Endothelial cell (in vitro differentiated cells): ENCODE measurements around the gene MRPS14. TPM values are rescaled to one million over a fixed set of nuclear protein-coding genes. Genes with fewer than 3 reads are reported as not detected.

Experiments used
- DNase-seq: peaks from one replicate; pipeline ENCODE4 v3.0.0; 2021; ENCODE audit warnings: low spot score
- H3K27ac Mint-ChIP-seq: one replicate; pipeline ENCODE4 v1.8.0; 2021; ENCODE audit warnings: mixed read lengths, inconsistent platforms; ENCODE audit not compliant: unreplicated experiment
- H3K27me3 Mint-ChIP-seq: one replicate; pipeline ENCODE4 v1.8.0; 2021; ENCODE audit warnings: mild to moderate bottlenecking, moderate library complexity, mixed read lengths, inconsistent platforms; ENCODE audit not compliant: unreplicated experiment
- H3K36me3 Mint-ChIP-seq: one replicate; pipeline ENCODE4 v1.8.0; 2021; ENCODE audit warnings: mild to moderate bottlenecking, low read depth, mixed read lengths, inconsistent platforms; ENCODE audit not compliant: unreplicated experiment
- H3K4me1 Mint-ChIP-seq: one replicate; pipeline ENCODE4 v1.8.0; 2021; ENCODE audit warnings: mild to moderate bottlenecking, mixed read lengths, inconsistent platforms; ENCODE audit not compliant: unreplicated experiment
- H3K4me3 Mint-ChIP-seq: one replicate; pipeline ENCODE4 v1.8.0; 2021; ENCODE audit warnings: mild to moderate bottlenecking, mixed read lengths, inconsistent platforms; ENCODE audit not compliant: unreplicated experiment
- H3K9me3 Mint-ChIP-seq: one replicate; pipeline ENCODE4 v1.8.0; 2021; ENCODE audit warnings: mixed read lengths, inconsistent platforms; ENCODE audit not compliant: unreplicated experiment
- CTCF ChIP-seq: fragments of 200-600 bp; sonication (generic); IDR thresholded peaks from one replicate; pipeline ENCODE4 v1.5.0; 2021; ENCODE audit warnings: antibody characterized with exemption; ENCODE audit not compliant: unreplicated experiment
- total RNA-seq: library from RNA; stranded (reverse); fragmentation: NEBNext Ultra II Directional; extraction: Animal tissue kit (Norgen Biotek cat#: 25700); gene quantifications from one replicate; pipeline ENCODE4 v1.2.1, GENCODE V29; 2021; ENCODE audit not compliant: unreplicated experiment

Gene MRPS14
- total RNA-seq, 1 donor from 2014 or later, result 41.5 TPM

DNA sequence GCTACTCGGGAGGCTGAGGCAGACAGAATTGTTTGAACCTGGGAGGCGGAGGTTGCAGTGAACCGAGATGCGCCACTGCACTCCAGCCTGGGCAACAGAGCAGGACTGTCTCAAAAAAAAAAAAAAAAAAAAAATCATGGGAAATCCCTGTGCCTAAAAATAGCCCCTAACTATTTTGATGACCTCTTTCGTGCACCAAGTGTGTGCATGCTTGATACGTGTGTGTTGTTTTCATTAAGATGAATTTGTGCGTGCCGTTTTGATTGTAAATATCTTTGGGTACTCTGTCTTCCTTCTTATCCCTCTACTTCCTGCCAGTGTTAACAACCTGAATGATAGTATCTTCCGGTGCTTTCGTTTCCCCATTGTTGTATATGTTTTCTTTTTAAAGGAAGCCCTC is 13.7 kb downstream of the MRPS14 start:
- H3K27me3 Mint-ChIP-seq, result peaks cover 4% of the 10 kb centered on the region
- DNase-seq, result no peak
- peak overlapping the region; percentile 79 for H3K27ac Mint-ChIP-seq
- H3K9me3 Mint-ChIP-seq, result no peaks in the 10 kb centered on the region
- peak overlapping the region; percentile 2 for H3K4me3 Mint-ChIP-seq
- peaks cover 12% of the 10 kb centered on the region for H3K4me1 Mint-ChIP-seq
- peaks cover 15% of the 10 kb centered on the region for H3K36me3 Mint-ChIP-seq
- no peak for TF ChIP-seq CTCF

GRCh38 chr1:175005085-175005783 is 18.0 kb downstream of the MRPS14 start:
- no peak for DNase-seq
- peaks cover 5% of the 10 kb centered on the region for H3K36me3 Mint-ChIP-seq
- H3K9me3 Mint-ChIP-seq, result no peaks in the 10 kb centered on the region
- peaks cover 37% of the 10 kb centered on the region for H3K4me1 Mint-ChIP-seq
- no peak for TF ChIP-seq CTCF
- no peak overlapping the region for H3K4me3 Mint-ChIP-seq
- peaks cover 13% of the 10 kb centered on the region for H3K27me3 Mint-ChIP-seq
- H3K27ac Mint-ChIP-seq, result no peak overlapping the region

- no peak overlapping the region for H3K27ac Mint-ChIP-seq
- H3K36me3 Mint-ChIP-seq, result no peaks in the 10 kb centered on the region
Observed at GRCh38 chr1:175003521-175003920, 19.7 kb downstream of the MRPS14 start.

DNA sequence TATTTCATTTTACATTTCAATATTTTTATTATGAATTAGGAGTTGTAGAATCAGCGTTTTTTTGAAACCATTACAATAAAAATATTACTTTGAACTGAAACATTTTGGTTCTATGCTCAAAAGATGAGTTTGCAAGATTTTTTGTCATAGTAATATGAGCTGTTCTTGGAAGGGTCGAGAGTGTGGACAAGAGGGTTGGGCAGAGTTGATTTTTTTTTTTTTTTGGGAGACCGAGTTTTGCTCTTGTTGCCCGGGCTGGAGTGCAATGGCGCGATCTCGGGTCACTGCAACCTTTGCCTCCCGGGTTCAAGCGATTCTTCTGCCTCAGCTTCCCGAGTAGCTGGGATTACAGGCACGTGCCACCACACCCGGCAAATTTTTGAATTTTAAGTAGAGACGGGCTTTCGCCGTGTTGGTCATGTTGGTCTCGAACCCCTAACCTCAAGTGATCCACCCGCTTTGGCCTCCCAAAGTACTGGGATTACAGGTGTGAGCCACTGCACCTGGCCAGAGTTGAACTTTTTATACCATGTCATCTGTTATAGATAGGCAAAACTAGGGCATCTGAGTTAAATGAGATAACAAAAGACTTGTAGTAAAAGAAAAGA is 20.2 kb downstream of the MRPS14 start:
- Mint-ChIP-seq H3K27ac (no peak overlapping the region), H3K9me3 (no peaks in the 10 kb centered on the region), H3K4me3 (no peak overlapping the region), H3K4me1 (peaks cover 27% of the 10 kb centered on the region), H3K36me3 (no peaks in the 10 kb centered on the region), H3K27me3 (peaks cover 11% of the 10 kb centered on the region)
- DNase-seq, result no peak
- TF ChIP-seq CTCF, result no peak

More at GRCh38 chr1:175003521-175003920, 19.7 kb downstream of the MRPS14 start:
- Mint-ChIP-seq H3K9me3 (no peaks in the 10 kb centered on the region), H3K4me3 (no peak overlapping the region), H3K27me3 (peaks cover 13% of the 10 kb centered on the region), H3K4me1 (peaks cover 32% of the 10 kb centered on the region)
- no peak for TF ChIP-seq CTCF
- DNase-seq, result no peak

GRCh38 chr1:175000697-175001187 is 22.5 kb downstream of the MRPS14 start:
- Mint-ChIP-seq H3K4me1 (peaks cover 27% of the 10 kb centered on the region), H3K27ac (peak overlapping the region; percentile 91)
- DNase-seq, result no peak

More at GRCh38 chr1:175000697-175001187, 22.5 kb downstream of the MRPS14 start:
- no peak for TF ChIP-seq CTCF
- Mint-ChIP-seq H3K27me3 (peaks cover 10% of the 10 kb centered on the region), H3K9me3 (no peaks in the 10 kb centered on the region), H3K36me3 (no peaks in the 10 kb centered on the region), H3K4me3 (no peak overlapping the region)
